Type B pancreatic cell (in vitro differentiated cells): ENCODE data around the gene ZNF451. TPM values are rescaled to one million over a fixed set of nuclear protein-coding genes. Genes with fewer than 3 reads are reported as not detected.

Source experiments
- DNase-seq: peaks from one replicate; pipeline ENCODE4 v3.0.0; 2021; ENCODE audit warnings: mixed read lengths; ENCODE audit not compliant: unreplicated experiment; ENCODE audit errors: extremely low spot score
- H3K27ac Mint-ChIP-seq: 2 replicates; pipeline ENCODE4 v1.8.0; 2021; ENCODE audit warnings: mild to moderate bottlenecking, mixed read lengths
- H3K27me3 Mint-ChIP-seq: 2 replicates; pipeline ENCODE4 v1.8.0; 2021; ENCODE audit warnings: mixed read lengths
- H3K36me3 Mint-ChIP-seq: 2 replicates; pipeline ENCODE4 v1.8.0; 2021; ENCODE audit warnings: mixed read lengths
- H3K4me1 Mint-ChIP-seq: one replicate; pipeline ENCODE4 v1.8.0; 2021; ENCODE audit warnings: mixed read lengths; ENCODE audit not compliant: unreplicated experiment
- H3K4me3 Mint-ChIP-seq: 2 replicates; pipeline ENCODE4 v1.8.0; 2021; ENCODE audit warnings: mild to moderate bottlenecking, mixed read lengths
- H3K9me3 Mint-ChIP-seq: 2 replicates; pipeline ENCODE4 v1.8.0; 2021; ENCODE audit warnings: mixed read lengths
- total RNA-seq: library from RNA; stranded (reverse); gene quantifications from 2 replicates; pipeline ENCODE4 v1.2.1, GENCODE V29; 2021; ENCODE audit warnings: low replicate concordance
- TF ChIP-seq, protein P1 (sequence below): fragments of 200-600 bp; sonication (generic); conservative IDR thresholded peaks from 2 replicates; pipeline ENCODE4 v1.5.0; 2021; ENCODE audit warnings: antibody characterized with exemption, mild to moderate bottlenecking

The ZNF451 gene
- total RNA-seq, 1 donor from 2014 or later = 69.0 TPM

GRCh38 chr6:57162028-57162427, 72.0 kb downstream of the ZNF451 start:
- TF ChIP-seq, protein P1, sequence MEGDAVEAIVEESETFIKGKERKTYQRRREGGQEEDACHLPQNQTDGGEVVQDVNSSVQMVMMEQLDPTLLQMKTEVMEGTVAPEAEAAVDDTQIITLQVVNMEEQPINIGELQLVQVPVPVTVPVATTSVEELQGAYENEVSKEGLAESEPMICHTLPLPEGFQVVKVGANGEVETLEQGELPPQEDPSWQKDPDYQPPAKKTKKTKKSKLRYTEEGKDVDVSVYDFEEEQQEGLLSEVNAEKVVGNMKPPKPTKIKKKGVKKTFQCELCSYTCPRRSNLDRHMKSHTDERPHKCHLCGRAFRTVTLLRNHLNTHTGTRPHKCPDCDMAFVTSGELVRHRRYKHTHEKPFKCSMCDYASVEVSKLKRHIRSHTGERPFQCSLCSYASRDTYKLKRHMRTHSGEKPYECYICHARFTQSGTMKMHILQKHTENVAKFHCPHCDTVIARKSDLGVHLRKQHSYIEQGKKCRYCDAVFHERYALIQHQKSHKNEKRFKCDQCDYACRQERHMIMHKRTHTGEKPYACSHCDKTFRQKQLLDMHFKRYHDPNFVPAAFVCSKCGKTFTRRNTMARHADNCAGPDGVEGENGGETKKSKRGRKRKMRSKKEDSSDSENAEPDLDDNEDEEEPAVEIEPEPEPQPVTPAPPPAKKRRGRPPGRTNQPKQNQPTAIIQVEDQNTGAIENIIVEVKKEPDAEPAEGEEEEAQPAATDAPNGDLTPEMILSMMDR = no peak
- H3K9me3 Mint-ChIP-seq = peaks cover 11% of the 10 kb centered on the region
- DNase-seq = no peak
- no peak overlapping the region for H3K27ac Mint-ChIP-seq
- H3K27me3 Mint-ChIP-seq = no peaks in the 10 kb centered on the region
- H3K4me3 Mint-ChIP-seq = no peak overlapping the region
- H3K36me3 Mint-ChIP-seq = peaks cover 40% of the 10 kb centered on the region
- H3K4me1 Mint-ChIP-seq = no peaks in the 10 kb centered on the region

GRCh38 chr6:57162516-57162915, 72.5 kb downstream of the ZNF451 start:
- Mint-ChIP-seq H3K27me3 (no peaks in the 10 kb centered on the region), H3K4me3 (no peak overlapping the region), H3K4me1 (no peaks in the 10 kb centered on the region), H3K27ac (no peak overlapping the region), H3K9me3 (peaks cover 11% of the 10 kb centered on the region), H3K36me3 (peaks cover 43% of the 10 kb centered on the region)
- no peak for DNase-seq
- TF ChIP-seq, protein P1 = no peak

DNA sequence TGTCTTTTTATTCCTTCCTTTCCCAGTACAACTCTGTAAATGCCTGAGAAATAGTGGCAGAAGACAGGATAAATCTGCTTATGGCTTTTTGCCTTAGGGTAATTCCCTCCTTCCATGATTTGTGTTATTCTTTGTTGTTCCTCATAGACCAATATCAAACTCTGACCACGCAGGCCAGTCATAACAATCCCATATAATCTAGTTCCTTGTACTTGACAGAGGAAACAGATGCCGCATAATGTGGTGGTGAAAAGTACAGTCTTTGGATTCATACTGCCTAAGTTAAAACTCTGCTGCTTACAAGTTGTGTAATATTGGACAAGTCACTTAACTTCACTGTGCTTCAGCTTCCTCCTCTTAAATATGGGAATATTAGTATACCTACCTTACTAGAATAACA, 74.0 kb downstream of the ZNF451 start:
- peaks cover 40% of the 10 kb centered on the region for H3K36me3 Mint-ChIP-seq
- H3K4me1 Mint-ChIP-seq = no peaks in the 10 kb centered on the region
- DNase-seq = no peak
- H3K4me3 Mint-ChIP-seq = no peak overlapping the region
- no peaks in the 10 kb centered on the region for H3K27me3 Mint-ChIP-seq
- TF ChIP-seq, protein P1 = no peak
- H3K9me3 Mint-ChIP-seq = peaks cover 11% of the 10 kb centered on the region
- no peak overlapping the region for H3K27ac Mint-ChIP-seq

- H3K27ac Mint-ChIP-seq = no peak overlapping the region
- no peaks in the 10 kb centered on the region for H3K4me1 Mint-ChIP-seq
- TF ChIP-seq, protein P1 = no peak
- peaks cover 40% of the 10 kb centered on the region for H3K36me3 Mint-ChIP-seq
- DNase-seq = no peak
- peaks cover 11% of the 10 kb centered on the region for H3K9me3 Mint-ChIP-seq
- H3K4me3 Mint-ChIP-seq = no peak overlapping the region
- H3K27me3 Mint-ChIP-seq = no peaks in the 10 kb centered on the region
Measured at GRCh38 chr6:57165080-57165479, 75.1 kb downstream of the ZNF451 start.

DNA sequence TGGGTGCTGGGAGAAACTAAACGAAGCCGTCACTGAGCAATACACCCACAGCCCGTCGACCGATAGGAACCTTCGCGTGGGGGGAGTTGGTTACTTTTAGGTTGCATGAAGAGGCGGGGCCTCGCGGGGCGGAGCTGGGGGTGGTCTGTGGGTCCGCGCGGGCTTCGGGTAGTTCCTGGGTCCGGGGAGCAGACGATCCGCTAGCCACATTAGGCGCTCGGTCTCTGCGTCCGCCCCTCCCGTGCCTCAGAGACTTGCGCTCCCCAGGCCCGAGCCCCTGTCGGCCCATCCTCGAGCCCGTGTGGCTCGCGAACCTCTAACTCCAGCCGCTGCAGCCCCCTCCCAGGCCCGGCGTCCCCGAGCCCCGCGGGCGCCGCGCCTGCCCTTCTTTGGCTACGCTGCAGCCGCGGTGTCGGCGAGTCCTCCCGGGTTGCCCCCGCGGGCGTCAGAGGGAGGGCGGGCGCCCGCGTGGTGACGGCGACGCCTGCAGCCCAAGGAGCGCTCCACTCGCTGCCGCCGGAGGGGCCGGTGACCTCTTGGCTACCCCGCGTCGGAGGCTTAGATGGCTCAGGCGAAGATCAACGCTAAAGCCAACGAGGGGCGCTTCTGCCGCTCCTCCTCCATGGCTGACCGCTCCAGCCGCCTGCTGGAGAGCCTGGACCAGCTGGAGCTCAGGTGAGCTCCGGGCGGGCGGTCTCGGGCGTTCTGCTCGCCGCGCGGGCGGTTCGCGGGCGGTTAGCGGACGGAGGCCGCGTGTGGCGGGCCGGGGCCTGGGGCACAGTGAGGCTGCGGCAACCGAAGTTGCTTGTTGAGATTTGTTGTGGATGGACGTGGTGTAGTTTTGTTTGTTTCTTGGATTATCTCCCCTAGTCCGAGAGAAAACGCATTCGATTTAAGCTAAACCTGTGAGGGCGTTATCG, 82.4 kb downstream of the ZNF451 start, which contains the start of gene BAG2:
Gene BAG2, plus strand, starts transcription at position 191 of the 920 bp plus-strand sequence. Its CDS starts 372 bp downstream, at position 563.
- peaks cover 14% of the 10 kb centered on the region for H3K4me1 Mint-ChIP-seq
- TF ChIP-seq, protein P1 = peak; percentile 54
- peak within 1 kb of the TSS; percentile 68 for H3K27ac Mint-ChIP-seq
- H3K36me3 Mint-ChIP-seq = no peaks in the 10 kb centered on the region
- H3K9me3 Mint-ChIP-seq = no peaks in the 10 kb centered on the region
- DNase-seq = peak; percentile 85
- H3K27me3 Mint-ChIP-seq = peaks cover 9% of the 10 kb centered on the region
- peak within 1 kb of the TSS; percentile 92 for H3K4me3 Mint-ChIP-seq
